OCI-LY1 (cell line): Measurements from ENCODE around the gene OTOG.

ENCODE experiments used
- CTCF ChIP-seq: fragments of 200-600 bp; sonication (generic), shearing (Covaris generic); IDR thresholded peaks from 2 replicates; pipeline ENCODE4 v1.5.1; 2017; ENCODE audit warnings: mild to moderate bottlenecking, antibody characterized with exemption, low read length, moderate library complexity, mixed read lengths
- EZH2 ChIP-seq: fragments of 200-600 bp; sonication (generic), shearing (Covaris generic); IDR thresholded peaks from 2 replicates; pipeline ENCODE4 v1.8.0; 2017; ENCODE audit warnings: borderline replicate concordance, mixed run types, mild to moderate bottlenecking, antibody characterized with exemption, low read length, moderate library complexity, mixed read lengths

- TF ChIP-seq CTCF (no peak), EZH2 (no peak)
These were observed 17.9 kb upstream of the OTOG start for GRCh38 chr11:17528906-17529843.
